Endothelial cell of umbilical vein (primary cell): ENCODE results near the gene CDK2. TPM values are rescaled to one million over a fixed set of nuclear protein-coding genes. Genes with fewer than 3 reads are reported as not detected.

ENCODE experiments used
- BruUV-seq: library from RNA; stranded (reverse); fragments of 400-500 nt; replicated peaks from 2 replicates; lab custom pipeline; 2021; lab: Mats Ljungman, UMichigan
- CTCF ChIA-PET: fragments of 300-600, 350-600 bp; sonication (Branson Sonifier 250); formaldehyde crosslinking; loops from one replicate; lab custom pipeline; 2021; ENCODE audit warnings: antibody characterized with exemption, inconsistent platforms; lab: Charles Lee
- POLR2A ChIA-PET: fragments of 300-600, 350-600 bp; sonication (Branson Sonifier 250); formaldehyde crosslinking; loops from one replicate; lab custom pipeline; 2021; ENCODE audit warnings: antibody characterized with exemption, inconsistent platforms; lab: Charles Lee
- DNase-seq: peaks from one replicate; pipeline ENCODE4 v3.0.0-alpha.2; 2011; ENCODE audit warnings: low read depth, low spot score
- FAIRE-seq: peaks from 2 replicates; lab custom pipeline; 2011; peaks lifted over from hg19 to GRCh38; lab: Jason Lieb, UNC
- H2AFZ ChIP-seq: 2 replicates; pipeline ENCODE4 v1.6.0; 2012; ENCODE audit warnings: low read depth, low read length, control low read depth, inconsistent platforms
- H3K27ac ChIP-seq: 2 replicates; pipeline ENCODE4 v1.5.1; 2011; ENCODE audit warnings: low read depth, mild to moderate bottlenecking, control low read depth, low read length, moderate library complexity; ENCODE audit not compliant: insufficient read depth
- H3K27me3 ChIP-seq, 2 experiments: 2 replicates each; pipeline versions ENCODE4 v1.6.0 to v1.6.1; 2011; ENCODE audit warnings: low read length in 2 of 2, mixed read lengths in 1 of 2; ENCODE audit not compliant: control insufficient read depth in 2 of 2, insufficient read depth in 2 of 2
- H3K36me3 ChIP-seq, 2 experiments: 2 replicates in 1 of 2; 3 replicates in 1 of 2; pipeline ENCODE4 v1.5.1; 2011; ENCODE audit warnings: low read length in 2 of 2, mild to moderate bottlenecking in 1 of 2, moderate library complexity in 1 of 2; ENCODE audit not compliant: control insufficient read depth in 2 of 2, insufficient read depth in 2 of 2; ENCODE audit errors: extremely low read depth in 1 of 2
- H3K4me1 ChIP-seq: 3 replicates; pipeline ENCODE4 v1.5.1; 2011; ENCODE audit warnings: mild to moderate bottlenecking, low read length; ENCODE audit not compliant: control insufficient read depth, insufficient read depth; ENCODE audit errors: extremely low read depth
- H3K4me2 ChIP-seq: 2 replicates; pipeline ENCODE4 v1.6.1; 2011; ENCODE audit warnings: low read length, control low read depth, mixed read lengths; ENCODE audit not compliant: insufficient read depth
- H3K4me3 ChIP-seq, 3 experiments: fragments of 200-600 bp in 1 of 3; sonication (generic), shearing (Covaris generic) in 1 of 3; replicated peaks in 1 of 3; 2 replicates each; pipeline ENCODE4 v1.5.1; 2011 to 2016; ENCODE audit warnings: control low read depth in 3 of 3, low read length in 3 of 3, mild to moderate bottlenecking in 2 of 3, inconsistent platforms in 1 of 3, low read depth in 1 of 3, moderate library complexity in 1 of 3; ENCODE audit not compliant: insufficient read depth in 1 of 3
- H3K79me2 ChIP-seq: 2 replicates; pipeline ENCODE4 v1.6.0; 2012; ENCODE audit warnings: low read length, inconsistent platforms; ENCODE audit not compliant: control insufficient read depth, insufficient read depth
- H3K9ac ChIP-seq: replicated peaks from 2 replicates; pipeline ENCODE3; 2011; ENCODE audit warnings: low read length, control low read depth; ENCODE audit not compliant: insufficient read depth; ENCODE audit errors: extremely low read depth
- H3K9me1 ChIP-seq: replicated peaks from 3 replicates; pipeline ENCODE4 v1.6.0; 2011; ENCODE audit warnings: mild to moderate bottlenecking, low read length; ENCODE audit not compliant: control insufficient read depth, insufficient read depth; ENCODE audit errors: extremely low read depth
- H3K9me3 ChIP-seq: replicated peaks from 2 replicates; pipeline ENCODE4 v1.5.1; 2012; ENCODE audit warnings: low read length, inconsistent platforms; ENCODE audit not compliant: control insufficient read depth, insufficient read depth
- H4K20me1 ChIP-seq: replicated peaks from 2 replicates; pipeline ENCODE3; 2011; ENCODE audit warnings: mild to moderate bottlenecking, low read length; ENCODE audit not compliant: control insufficient read depth, insufficient read depth; ENCODE audit errors: extremely low read depth
- EZH2 ChIP-seq: IDR thresholded peaks from 2 replicates; pipeline ENCODE4 v1.6.1; 2012; ENCODE audit warnings: borderline replicate concordance, low read depth, mild to moderate bottlenecking, moderate library complexity, low read length, inconsistent platforms; ENCODE audit not compliant: severe bottlenecking
- POLR2AphosphoS5 ChIP-seq: IDR thresholded peaks from 2 replicates; pipeline ENCODE4 v1.6.1; 2012; ENCODE audit warnings: low read depth, mild to moderate bottlenecking, control low read depth, low read length, moderate library complexity; ENCODE audit not compliant: insufficient read depth
- dilution Hi-C: fragments of 300-500 bp; cut with MboI; formaldehyde crosslinking; loops from one replicate; pipeline ENCODE4 v1.15.0; 2019; ENCODE audit warnings: low sequenced_read_pairs; ENCODE audit not compliant: extremely low pct_ligation_motif_present
- intact Hi-C: fragments of 100-400 bp; cut with micrococcal nuclease; formaldehyde crosslinking; loops from one replicate; pipeline ENCODE4 v1.10.0; 2022
- polyA plus RNA-seq, 4 experiments: library from polyadenylated mRNA; depleted of rRNA in 3 of 4; stranded (reverse) in 3 of 4; unstranded in 1 of 4; fragments of >200 nt; gene quantifications; 2 replicates each; pipeline versions ENCODE4 v1.2.1 to v1.2.3, GENCODE V29; 2011 to 2012; ENCODE audit warnings: missing spikeins in 1 of 4
- total RNA-seq: library from RNA; stranded (reverse); gene quantifications from 2 replicates; pipeline ENCODE4 v1.2.3, GENCODE V29; 2021
- TF ChIP-seq, protein P1 (sequence below), 2 donors: IDR thresholded peaks; 1 replicate in 1 of 2; 2 replicates in 1 of 2; pipeline ENCODE4 v1.5.1; 2011; ENCODE audit warnings: low read length in 2 of 2, mild to moderate bottlenecking in 2 of 2, moderate library complexity in 2 of 2, control low read depth in 1 of 2, inconsistent platforms in 1 of 2, low read depth in 1 of 2; ENCODE audit not compliant: insufficient read depth in 1 of 2; ENCODE audit errors: extremely low read depth in 1 of 2

The CDK2 gene
- total and polyA plus RNA-seq, 2 donors (not counting 3 experiments of a cell fraction or from before 2014, with no cell fraction given) = 46.7 to 69.8 TPM

DNA sequence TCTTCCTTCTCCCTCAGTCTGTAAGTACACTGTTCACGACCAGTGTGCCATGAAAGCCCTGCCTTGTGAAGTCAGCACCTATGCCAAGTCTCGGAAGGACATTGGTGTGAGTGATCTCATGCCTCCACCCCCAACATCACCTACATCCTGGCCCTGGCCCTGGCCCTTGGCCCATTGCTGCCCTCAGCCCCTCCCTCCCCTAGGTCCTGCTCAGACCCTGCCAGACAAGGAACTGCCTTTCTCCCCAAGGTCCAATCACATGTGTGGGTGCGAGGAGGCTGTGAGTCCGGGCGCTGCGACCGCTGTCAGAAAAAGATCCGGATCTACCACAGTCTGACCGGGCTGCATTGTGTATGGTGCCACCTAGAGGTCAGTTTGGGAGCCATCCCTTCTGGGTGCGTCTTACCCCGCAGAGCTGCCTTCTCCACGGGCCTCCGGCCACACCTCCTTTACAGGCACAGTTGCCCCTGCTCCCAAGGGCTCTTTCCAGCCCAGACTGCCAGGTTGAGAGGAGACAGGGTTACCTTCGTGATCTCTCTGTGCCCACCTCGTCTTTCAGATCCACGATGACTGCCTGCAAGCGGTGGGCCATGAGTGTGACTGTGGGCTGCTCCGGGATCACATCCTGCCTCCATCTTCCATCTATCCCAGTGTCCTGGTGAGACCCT, 26.4 kb upstream of the CDK2 start:
- FAIRE-seq (peak; percentile 88), DNase-seq (peak; percentile 85)
- TF ChIP-seq, protein P1, sequence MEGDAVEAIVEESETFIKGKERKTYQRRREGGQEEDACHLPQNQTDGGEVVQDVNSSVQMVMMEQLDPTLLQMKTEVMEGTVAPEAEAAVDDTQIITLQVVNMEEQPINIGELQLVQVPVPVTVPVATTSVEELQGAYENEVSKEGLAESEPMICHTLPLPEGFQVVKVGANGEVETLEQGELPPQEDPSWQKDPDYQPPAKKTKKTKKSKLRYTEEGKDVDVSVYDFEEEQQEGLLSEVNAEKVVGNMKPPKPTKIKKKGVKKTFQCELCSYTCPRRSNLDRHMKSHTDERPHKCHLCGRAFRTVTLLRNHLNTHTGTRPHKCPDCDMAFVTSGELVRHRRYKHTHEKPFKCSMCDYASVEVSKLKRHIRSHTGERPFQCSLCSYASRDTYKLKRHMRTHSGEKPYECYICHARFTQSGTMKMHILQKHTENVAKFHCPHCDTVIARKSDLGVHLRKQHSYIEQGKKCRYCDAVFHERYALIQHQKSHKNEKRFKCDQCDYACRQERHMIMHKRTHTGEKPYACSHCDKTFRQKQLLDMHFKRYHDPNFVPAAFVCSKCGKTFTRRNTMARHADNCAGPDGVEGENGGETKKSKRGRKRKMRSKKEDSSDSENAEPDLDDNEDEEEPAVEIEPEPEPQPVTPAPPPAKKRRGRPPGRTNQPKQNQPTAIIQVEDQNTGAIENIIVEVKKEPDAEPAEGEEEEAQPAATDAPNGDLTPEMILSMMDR (IDR thresholded peaks at IDR 0.05; ENCODE audit: extremely low read depth in 1 of 2, insufficient read depth in 1 of 2, low read depth in 1 of 2, low read length in 2 of 2) = peak; percentile 89 to 98
- TF ChIP-seq POLR2AphosphoS5 (peak; percentile 31), EZH2 (no peak)
- no peaks in the 10 kb centered on the region for H3K9me3 ChIP-seq
- no peaks in the 10 kb centered on the region for H3K27me3 ChIP-seq
- H3K79me2 ChIP-seq = no peaks in the 10 kb centered on the region
- intact Hi-C loops (loop anchor here (1.0 kb wide), 4 partner anchors 8 to 281 kb away; no protein-coding TSS in a partner anchor), dilution Hi-C loops (no loop called here)
- no peaks in the 10 kb centered on the region for H4K20me1 ChIP-seq
- peak overlapping the region; percentile 14 for H3K4me2 ChIP-seq
- H2AFZ ChIP-seq = peak overlapping the region; percentile 41
- H3K9me1 ChIP-seq = no peaks in the 10 kb centered on the region
- H3K9ac ChIP-seq = no peak overlapping the region
- POLR2A ChIA-PET = interaction anchor here (1.0 kb wide), 1 partner anchor 34 kb away, joined by 3 read pairs; the partner anchor contains the start of gene RAB5B
- no peak overlapping the region for H3K27ac ChIP-seq
- CTCF ChIA-PET = interaction anchor here (0.6 to 3.3 kb wide), 36 partner anchors 9 to 219 kb away, joined by 3 to 66 read pairs (median 4); partner anchors contain the start of genes DGKA, DNAJC14, ORMDL2 and PYM1
- no TSS peak for BruUV-seq
- H3K36me3 ChIP-seq = peaks cover 4 to 9% of the 10 kb centered on the region in 2 experiments
- H3K4me3 ChIP-seq = no peak overlapping the region
- no peaks in the 10 kb centered on the region for H3K4me1 ChIP-seq
